Measurements from ENCODE around the gene ZNF644.

ZNF644 gene

DNA sequence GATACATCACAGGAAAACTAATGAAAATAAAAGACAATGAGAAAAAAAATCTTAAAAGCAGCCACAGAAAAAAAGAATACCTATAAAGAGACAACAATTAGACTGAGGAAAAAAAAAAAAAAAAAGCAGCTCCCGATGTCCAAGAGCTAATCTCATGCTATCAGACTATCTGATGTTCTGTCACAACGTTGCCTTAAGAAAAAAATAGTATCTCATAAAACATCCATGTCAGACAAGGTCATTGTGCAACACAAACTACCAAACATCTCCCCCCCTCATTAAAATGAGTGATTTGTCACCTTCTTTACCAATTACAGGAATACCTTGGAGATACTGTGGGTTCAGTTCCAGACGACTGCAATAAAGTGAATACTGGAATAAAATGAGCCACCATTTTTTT is 68.9 kb downstream of the ZNF644 start:
- H3K27ac ChIP-seq: no peak overlapping the region
- TF ChIP-seq, protein P1, sequence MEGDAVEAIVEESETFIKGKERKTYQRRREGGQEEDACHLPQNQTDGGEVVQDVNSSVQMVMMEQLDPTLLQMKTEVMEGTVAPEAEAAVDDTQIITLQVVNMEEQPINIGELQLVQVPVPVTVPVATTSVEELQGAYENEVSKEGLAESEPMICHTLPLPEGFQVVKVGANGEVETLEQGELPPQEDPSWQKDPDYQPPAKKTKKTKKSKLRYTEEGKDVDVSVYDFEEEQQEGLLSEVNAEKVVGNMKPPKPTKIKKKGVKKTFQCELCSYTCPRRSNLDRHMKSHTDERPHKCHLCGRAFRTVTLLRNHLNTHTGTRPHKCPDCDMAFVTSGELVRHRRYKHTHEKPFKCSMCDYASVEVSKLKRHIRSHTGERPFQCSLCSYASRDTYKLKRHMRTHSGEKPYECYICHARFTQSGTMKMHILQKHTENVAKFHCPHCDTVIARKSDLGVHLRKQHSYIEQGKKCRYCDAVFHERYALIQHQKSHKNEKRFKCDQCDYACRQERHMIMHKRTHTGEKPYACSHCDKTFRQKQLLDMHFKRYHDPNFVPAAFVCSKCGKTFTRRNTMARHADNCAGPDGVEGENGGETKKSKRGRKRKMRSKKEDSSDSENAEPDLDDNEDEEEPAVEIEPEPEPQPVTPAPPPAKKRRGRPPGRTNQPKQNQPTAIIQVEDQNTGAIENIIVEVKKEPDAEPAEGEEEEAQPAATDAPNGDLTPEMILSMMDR (IDR thresholded peaks at IDR 0.05): no peak
- DNase-seq (ENCODE audit: low spot score): no peak
- H3K4me3 ChIP-seq: no peak overlapping the region

GRCh38 chr1:90951009-90951408 is 70.8 kb downstream of the ZNF644 start:
- DNase-seq (ENCODE audit: low spot score): no peak
- TF ChIP-seq, protein P1 (IDR thresholded peaks at IDR 0.05): no peak
- Histone ChIP-seq H3K4me3 (no peak overlapping the region), H3K27ac (no peak overlapping the region)

DNA sequence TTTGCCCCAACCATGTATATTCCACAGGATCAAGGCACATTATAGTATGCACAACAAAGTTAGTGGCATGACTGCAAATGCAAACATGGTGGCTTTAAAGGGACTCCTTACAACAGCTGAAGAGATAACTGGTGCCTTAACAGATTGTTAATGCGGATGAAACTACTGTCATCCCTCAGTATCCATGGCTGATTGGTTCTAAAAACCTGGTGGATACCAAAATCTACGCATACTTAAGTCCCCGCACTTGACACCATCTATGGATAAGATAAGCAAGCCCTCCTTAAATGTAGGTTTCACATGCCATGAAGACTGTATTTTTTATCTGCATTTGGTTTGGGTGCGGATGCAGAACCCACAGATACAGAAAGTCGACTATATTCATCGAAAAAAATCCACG is 73.5 kb downstream of the ZNF644 start:
- Histone ChIP-seq H3K27ac (no peak overlapping the region), H3K4me3 (no peak overlapping the region)
- no peak for DNase-seq (ENCODE audit: low spot score)
- TF ChIP-seq, protein P1 (IDR thresholded peaks at IDR 0.05): no peak

- TF ChIP-seq, protein P1 (IDR thresholded peaks at IDR 0.05): no peak
- Histone ChIP-seq H3K4me3 (no peak overlapping the region), H3K27ac (no peak overlapping the region)
- DNase-seq (ENCODE audit: low spot score): no peak
These were observed 75.2 kb downstream of the ZNF644 start for GRCh38 chr1:90946630-90947029.

- no peak overlapping the region for H3K27ac ChIP-seq
These were observed 76.5 kb downstream of the ZNF644 start for GRCh38 chr1:90945287-90945686.

GRCh38 chr1:90943966-90944365 is 77.9 kb downstream of the ZNF644 start:
- TF ChIP-seq, protein P1 (IDR thresholded peaks at IDR 0.05): no peak
- no peak for DNase-seq (ENCODE audit: low spot score)
- H3K27ac ChIP-seq: no peak overlapping the region
- no peak overlapping the region for H3K4me3 ChIP-seq

More at GRCh38 chr1:90945287-90945686, 76.5 kb downstream of the ZNF644 start:
- DNase-seq (ENCODE audit: low spot score): no peak
- TF ChIP-seq, protein P1 (IDR thresholded peaks at IDR 0.05): no peak
- H3K4me3 ChIP-seq: no peak overlapping the region

GRCh38 chr1:90940746-90941145 is 81.1 kb downstream of the ZNF644 start:
- Histone ChIP-seq H3K27ac (no peak overlapping the region), H3K4me3 (no peak overlapping the region)
- no peak for DNase-seq (ENCODE audit: low spot score)
- TF ChIP-seq, protein P1 (IDR thresholded peaks at IDR 0.05): no peak

Data from coronary artery (tissue), 2 donors.